Activated CD8-positive, alpha-beta T cell treated with anti-CD3 and anti-CD28 coated beads for 36 hours (primary cell): ENCODE measurements around the gene USP4. TPM values are rescaled to one million over a fixed set of nuclear protein-coding genes. Genes with fewer than 3 reads are reported as not detected.
"Not testable (repeated sequence)": the region's sequence is repeated elsewhere in the genome, so short reads cannot be mapped to it uniquely, and the experiment has no call there.

Experiments used
- ATAC-seq: fragments of 200-7000 bp; cut with Tn5 transposase; one replicate; pipeline ENCODE4 v1.10.0; 2021; ENCODE audit warnings: mild to moderate bottlenecking, moderate library complexity
- CTCF ChIA-PET: fragments of 350-600 bp; sonication (Branson Sonifier 250); formaldehyde crosslinking; loops from one replicate; lab custom pipeline; 2021; ENCODE audit warnings: antibody characterized with exemption; lab: Charles Lee
- POLR2A ChIA-PET: fragments of 350-600 bp; sonication (Branson Sonifier 250); formaldehyde crosslinking; loops from one replicate; lab custom pipeline; 2021; ENCODE audit warnings: antibody characterized with exemption; lab: Charles Lee
- DNase-seq: peaks from one replicate; pipeline ENCODE4 v3.0.0-alpha.2; 2020
- H3K27ac Mint-ChIP-seq: one replicate; pipeline ENCODE4 v1.8.0; 2021; ENCODE audit warnings: mild to moderate bottlenecking, mixed read lengths
- H3K27me3 Mint-ChIP-seq: one replicate; pipeline ENCODE4 v1.8.0; 2021; ENCODE audit warnings: mixed read lengths
- H3K36me3 Mint-ChIP-seq: one replicate; pipeline ENCODE4 v1.8.0; 2021; ENCODE audit warnings: low read depth, mixed read lengths
- H3K4me1 Mint-ChIP-seq: one replicate; pipeline ENCODE4 v1.8.0; 2021; ENCODE audit warnings: low read depth, mixed read lengths
- H3K4me3 Mint-ChIP-seq: one replicate; pipeline ENCODE4 v1.8.0; 2021; ENCODE audit warnings: mild to moderate bottlenecking, moderate library complexity, mixed read lengths
- H3K9me3 Mint-ChIP-seq: one replicate; pipeline ENCODE4 v1.8.0; 2021; ENCODE audit warnings: mixed read lengths
- CTCF ChIP-seq: fragments of 200-600 bp; IDR thresholded peaks from one replicate; pipeline ENCODE4 v1.8.0; 2022; ENCODE audit warnings: antibody characterized with exemption, mild to moderate bottlenecking
- intact Hi-C: fragments of 100-400 bp; cut with micrococcal nuclease; formaldehyde crosslinking; loops from one replicate; pipeline ENCODE4 v1.10.0; 2022
- total RNA-seq, 2 experiments: library from RNA; stranded (reverse); gene quantifications; one replicate each; pipeline ENCODE4 v1.2.3, GENCODE V29; 2021

Gene USP4
- total RNA-seq, 2 experiments from 2014 or later, result 62.4 to 67.8 TPM

GRCh38 chr3:49244581-49245205 is 95.2 kb downstream of the USP4 start:
- H3K27me3 Mint-ChIP-seq, result peaks cover 1% of the 10 kb centered on the region
- DNase-seq, result no peak
- intact Hi-C loops, result no loop called here
- peak; percentile 34 for ATAC-seq
- H3K4me1 Mint-ChIP-seq, result no peaks in the 10 kb centered on the region
- no peaks in the 10 kb centered on the region for H3K9me3 Mint-ChIP-seq
- no peak for TF ChIP-seq CTCF
- no peaks in the 10 kb centered on the region for H3K36me3 Mint-ChIP-seq
- POLR2A ChIA-PET, result no interaction called here
- H3K27ac Mint-ChIP-seq, result no peak overlapping the region
- CTCF ChIA-PET, result no interaction called here
- no peak overlapping the region for H3K4me3 Mint-ChIP-seq

GRCh38 chr3:49240091-49240490 is 99.8 kb downstream of the USP4 start:
- H3K27ac Mint-ChIP-seq, CTCF ChIA-PET, H3K27me3 Mint-ChIP-seq, intact Hi-C loops, DNase-seq, POLR2A ChIA-PET, H3K9me3 Mint-ChIP-seq, ATAC-seq, H3K4me1 Mint-ChIP-seq, H3K36me3 Mint-ChIP-seq, H3K4me3 Mint-ChIP-seq: not testable (repeated sequence)

GRCh38 chr3:49238274-49239127 is 101.4 kb downstream of the USP4 start:
- intact Hi-C loops, result no loop called here
- TF ChIP-seq CTCF, result no peak
- no peaks in the 10 kb centered on the region for H3K36me3 Mint-ChIP-seq
- ChIA-PET POLR2A (interaction anchor here (0.6 kb wide), 1 partner anchor 249 kb away, joined by 3 read pairs; no protein-coding TSS in a partner anchor), CTCF (no interaction called here)
- H3K9me3 Mint-ChIP-seq, result peaks cover 8% of the 10 kb centered on the region
- H3K4me3 Mint-ChIP-seq, result no peak overlapping the region
- ATAC-seq, result no peak
- H3K27me3 Mint-ChIP-seq, result peaks cover 1% of the 10 kb centered on the region
- no peaks in the 10 kb centered on the region for H3K4me1 Mint-ChIP-seq
- no peak overlapping the region for H3K27ac Mint-ChIP-seq
- DNase-seq, result no peak

GRCh38 chr3:49237344-49237743 is 102.5 kb downstream of the USP4 start:
- ChIA-PET POLR2A (no interaction called here), CTCF (no interaction called here)
- DNase-seq, result no peak
- Mint-ChIP-seq H3K27ac (no peak overlapping the region), H3K4me3 (no peak overlapping the region), H3K9me3 (peaks cover 19% of the 10 kb centered on the region), H3K4me1 (no peaks in the 10 kb centered on the region), H3K27me3 (peaks cover 5% of the 10 kb centered on the region), H3K36me3 (no peaks in the 10 kb centered on the region)
- ATAC-seq, result no peak
- intact Hi-C loops, result no loop called here
- no peak for TF ChIP-seq CTCF

GRCh38 chr3:49236226-49236625 is 103.6 kb downstream of the USP4 start:
- peaks cover 4% of the 10 kb centered on the region for H3K27me3 Mint-ChIP-seq
- H3K36me3 Mint-ChIP-seq, result no peaks in the 10 kb centered on the region
- peaks cover 24% of the 10 kb centered on the region for H3K9me3 Mint-ChIP-seq
- no peaks in the 10 kb centered on the region for H3K4me1 Mint-ChIP-seq
- no peak overlapping the region for H3K27ac Mint-ChIP-seq
- intact Hi-C loops, result no loop called here
- no peak for TF ChIP-seq CTCF
- no peak for DNase-seq
- ATAC-seq, result no peak
- ChIA-PET POLR2A (no interaction called here), CTCF (no interaction called here)
- H3K4me3 Mint-ChIP-seq, result no peak overlapping the region

- H3K27ac Mint-ChIP-seq, DNase-seq, H3K4me1 Mint-ChIP-seq, ATAC-seq, H3K36me3 Mint-ChIP-seq, H3K27me3 Mint-ChIP-seq, intact Hi-C loops, H3K4me3 Mint-ChIP-seq: not testable (repeated sequence)
- CTCF ChIA-PET, result interaction anchor here (0.9 kb wide), 2 partner anchors 220 to 311 kb away, joined by 3 read pairs; no protein-coding TSS in a partner anchor
- POLR2A ChIA-PET, result interaction anchor here (1.0 kb wide), 1 partner anchor 9 kb away, joined by 3 read pairs; no protein-coding TSS in a partner anchor
- peaks cover 41% of the 10 kb centered on the region for H3K9me3 Mint-ChIP-seq
Measured at GRCh38 chr3:49228817-49229216, 111.0 kb downstream of the USP4 start.
